Measurements from ENCODE around the gene ARHGEF11. TPM values are rescaled to one million over a fixed set of nuclear protein-coding genes. Genes with fewer than 3 reads are reported as not detected.
A peak's percentile ranks its signal among the peaks of the same experiment; 100 is the strongest.

The ARHGEF11 gene
- total and polyA plus RNA-seq, 4 donors, result 5.8 to 23.7 (median 9.8) TPM

DNA sequence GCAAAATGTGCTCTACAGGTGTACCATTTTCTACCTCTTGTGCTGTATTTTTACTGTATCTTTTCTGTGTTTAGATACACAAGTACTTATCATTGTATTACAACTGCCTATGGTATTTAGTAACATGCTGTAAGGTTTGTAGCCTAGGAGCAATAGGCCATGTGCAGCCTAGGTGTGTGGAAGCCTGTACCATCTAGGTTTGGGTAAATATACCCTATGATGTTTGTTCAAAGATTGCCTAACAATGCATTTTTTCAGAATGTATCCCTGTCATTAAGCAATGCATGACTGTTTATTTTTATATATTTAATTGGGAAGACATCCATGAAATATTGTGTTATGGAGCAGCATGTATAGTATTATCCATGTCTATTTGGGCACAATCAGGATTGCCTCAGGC is 43.1 kb upstream of the ARHGEF11 start (continued):
- no peak for TF ChIP-seq CTCF (IDR thresholded peaks at IDR 0.05; ENCODE audit: low read depth, low read length, missing input control)
- TF ChIP-seq HNF4G (IDR thresholded peaks at IDR 0.05), result no peak
- TF ChIP-seq RAD21 (IDR thresholded peaks at IDR 0.05), result peak; percentile 13 to 17
- peak; percentile 26 for TF ChIP-seq SP1 (IDR thresholded peaks at IDR 0.05)
- peak; percentile 51 for TF ChIP-seq FOXA1 (IDR thresholded peaks at IDR 0.05)
- TF ChIP-seq TAF1 (conservative IDR thresholded peaks at IDR 0.05), result no peak
- peak in 1 of 2 donors; percentile 12 for TF ChIP-seq GABPA (IDR thresholded peaks at IDR 0.05 in 1 of 2, conservative IDR thresholded peaks at IDR 0.05 in 1 of 2)
- no peak for TF ChIP-seq NR2F2 (IDR thresholded peaks at IDR 0.05)

DNA sequence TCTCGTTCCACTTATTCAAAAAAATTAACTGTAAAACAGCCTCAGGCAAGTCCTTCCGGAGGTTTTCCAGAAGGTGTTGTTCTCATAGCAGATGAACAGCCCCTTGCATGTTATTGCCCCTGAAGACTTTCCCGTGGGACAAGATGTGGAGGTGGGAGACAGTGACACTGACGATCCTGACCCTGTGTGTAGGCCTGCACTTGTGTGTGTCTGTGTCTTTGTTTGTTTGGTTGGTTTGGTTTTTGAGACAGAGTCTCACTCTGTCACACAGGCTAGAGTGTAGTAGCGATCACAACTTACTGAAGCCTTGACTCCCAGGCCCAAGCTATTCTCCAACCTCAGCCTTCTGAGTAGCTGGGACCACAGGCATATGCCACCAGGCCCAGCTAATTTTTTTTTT is 41.5 kb upstream of the ARHGEF11 start:
- no peaks in the 10 kb centered on the region for H3K36me3 ChIP-seq (ENCODE audit: control insufficient read depth in 4 of 4, insufficient read depth in 3 of 4, low read depth in 1 of 4, low read length in 3 of 4)
- DNase-seq (ENCODE audit: low spot score), result no peak
- WGBS, result 93% methylated on average over 5 of the region's 5 CpGs
- no peak overlapping the region for H3K4me3 ChIP-seq (ENCODE audit: low read depth in 1 of 3, low read length in 3 of 3)
- no peak overlapping the region for H3K27ac ChIP-seq (ENCODE audit: low read depth in 1 of 2, low read length in 2 of 2)
- no peaks in the 10 kb centered on the region for H3K9me3 ChIP-seq (ENCODE audit: control insufficient read depth in 4 of 4, low read length in 3 of 4)
- TF ChIP-seq, protein P1, sequence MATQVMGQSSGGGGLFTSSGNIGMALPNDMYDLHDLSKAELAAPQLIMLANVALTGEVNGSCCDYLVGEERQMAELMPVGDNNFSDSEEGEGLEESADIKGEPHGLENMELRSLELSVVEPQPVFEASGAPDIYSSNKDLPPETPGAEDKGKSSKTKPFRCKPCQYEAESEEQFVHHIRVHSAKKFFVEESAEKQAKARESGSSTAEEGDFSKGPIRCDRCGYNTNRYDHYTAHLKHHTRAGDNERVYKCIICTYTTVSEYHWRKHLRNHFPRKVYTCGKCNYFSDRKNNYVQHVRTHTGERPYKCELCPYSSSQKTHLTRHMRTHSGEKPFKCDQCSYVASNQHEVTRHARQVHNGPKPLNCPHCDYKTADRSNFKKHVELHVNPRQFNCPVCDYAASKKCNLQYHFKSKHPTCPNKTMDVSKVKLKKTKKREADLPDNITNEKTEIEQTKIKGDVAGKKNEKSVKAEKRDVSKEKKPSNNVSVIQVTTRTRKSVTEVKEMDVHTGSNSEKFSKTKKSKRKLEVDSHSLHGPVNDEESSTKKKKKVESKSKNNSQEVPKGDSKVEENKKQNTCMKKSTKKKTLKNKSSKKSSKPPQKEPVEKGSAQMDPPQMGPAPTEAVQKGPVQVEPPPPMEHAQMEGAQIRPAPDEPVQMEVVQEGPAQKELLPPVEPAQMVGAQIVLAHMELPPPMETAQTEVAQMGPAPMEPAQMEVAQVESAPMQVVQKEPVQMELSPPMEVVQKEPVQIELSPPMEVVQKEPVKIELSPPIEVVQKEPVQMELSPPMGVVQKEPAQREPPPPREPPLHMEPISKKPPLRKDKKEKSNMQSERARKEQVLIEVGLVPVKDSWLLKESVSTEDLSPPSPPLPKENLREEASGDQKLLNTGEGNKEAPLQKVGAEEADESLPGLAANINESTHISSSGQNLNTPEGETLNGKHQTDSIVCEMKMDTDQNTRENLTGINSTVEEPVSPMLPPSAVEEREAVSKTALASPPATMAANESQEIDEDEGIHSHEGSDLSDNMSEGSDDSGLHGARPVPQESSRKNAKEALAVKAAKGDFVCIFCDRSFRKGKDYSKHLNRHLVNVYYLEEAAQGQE (IDR thresholded peaks at IDR 0.05), result no peak
- TF ChIP-seq ZBTB33 (IDR thresholded peaks at IDR 0.05), result no peak
- TF ChIP-seq SP1 (IDR thresholded peaks at IDR 0.05), result no peak
- TF ChIP-seq, protein P2, sequence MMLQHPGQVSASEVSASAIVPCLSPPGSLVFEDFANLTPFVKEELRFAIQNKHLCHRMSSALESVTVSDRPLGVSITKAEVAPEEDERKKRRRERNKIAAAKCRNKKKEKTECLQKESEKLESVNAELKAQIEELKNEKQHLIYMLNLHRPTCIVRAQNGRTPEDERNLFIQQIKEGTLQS (IDR thresholded peaks at IDR 0.05), result no peak
- TF ChIP-seq HNF4A (conservative IDR thresholded peaks at IDR 0.05), result no peak
- no peak for TF ChIP-seq HNF4G (IDR thresholded peaks at IDR 0.05)
- no peak for TF ChIP-seq NR2F2 (IDR thresholded peaks at IDR 0.05)
- no peak for TF ChIP-seq RXRA (IDR thresholded peaks at IDR 0.05)
- no peak for TF ChIP-seq TAF1 (conservative IDR thresholded peaks at IDR 0.05)
- no peak for TF ChIP-seq RAD21 (IDR thresholded peaks at IDR 0.05)
- no peak for TF ChIP-seq FOXA2 (IDR thresholded peaks at IDR 0.05)
- TF ChIP-seq CTCF (IDR thresholded peaks at IDR 0.05; ENCODE audit: low read depth, low read length, missing input control), result no peak
- TF ChIP-seq FOXA1 (IDR thresholded peaks at IDR 0.05), result no peak
- TF ChIP-seq JUND (IDR thresholded peaks at IDR 0.05), result no peak
- TF ChIP-seq GABPA (IDR thresholded peaks at IDR 0.05 in 1 of 2, conservative IDR thresholded peaks at IDR 0.05 in 1 of 2), result no peak
- TF ChIP-seq YY1 (IDR thresholded peaks at IDR 0.05), result no peak
- peaks cover 0 to 11% (median 8%) of the 10 kb centered on the region in 4 donors for H3K4me1 ChIP-seq (ENCODE audit: control insufficient read depth in 4 of 4, insufficient read depth in 4 of 4, low read length in 3 of 4)
- no peaks in the 10 kb centered on the region for H3K27me3 ChIP-seq (ENCODE audit: control insufficient read depth in 4 of 4, insufficient read depth in 4 of 4, low read length in 3 of 4)
- no peak overlapping the region for H3K9ac ChIP-seq (ENCODE audit: low read depth in 1 of 2, low read length in 2 of 2)
